Measurements from ENCODE around the gene DIRAS3.
"Not testable (repeated sequence)": the region's sequence is repeated elsewhere in the genome, so short reads cannot be mapped to it uniquely, and the experiment has no call there.

DIRAS3 gene

DNA sequence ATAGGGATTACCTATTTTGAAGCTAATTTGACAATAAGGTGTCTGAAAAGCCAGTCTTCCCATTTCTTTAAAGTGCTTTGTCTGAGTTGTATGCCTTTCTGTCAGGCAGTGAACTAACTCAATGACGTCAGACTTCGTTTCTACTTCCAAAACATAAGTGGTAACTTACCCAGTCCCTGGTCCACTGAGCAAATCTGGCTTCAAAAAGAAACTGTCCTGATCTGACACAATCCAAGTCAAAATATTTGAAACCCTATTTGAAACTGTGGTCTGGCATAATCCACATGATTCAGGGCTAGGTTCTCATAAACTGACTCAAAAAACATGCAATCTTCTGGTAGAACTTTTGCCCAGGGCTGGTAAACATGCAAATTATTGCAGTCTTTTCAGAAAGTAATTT lies 34.0 kb downstream of the DIRAS3 start:
- DNase-seq = no peak

DNA sequence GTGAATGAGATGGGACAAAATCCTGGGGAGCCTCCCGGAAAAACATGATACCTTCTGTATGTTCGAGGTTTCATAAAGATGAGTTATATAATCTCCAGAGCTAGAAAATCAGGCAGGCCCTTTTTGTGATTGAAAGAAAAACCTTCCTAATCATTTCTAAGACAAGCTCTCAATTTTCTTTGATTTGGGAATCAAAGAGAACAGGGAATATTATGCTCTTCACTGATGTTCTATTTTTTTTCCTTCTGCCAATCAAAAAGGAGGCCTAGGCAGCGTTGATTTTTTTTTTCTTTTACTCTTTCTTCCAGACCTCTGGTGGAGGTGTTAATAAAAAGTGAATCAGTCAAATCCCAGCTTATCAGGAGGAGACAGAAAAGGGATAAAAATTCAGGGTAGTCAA lies 34.5 kb downstream of the DIRAS3 start:
- no peak for DNase-seq

DNA sequence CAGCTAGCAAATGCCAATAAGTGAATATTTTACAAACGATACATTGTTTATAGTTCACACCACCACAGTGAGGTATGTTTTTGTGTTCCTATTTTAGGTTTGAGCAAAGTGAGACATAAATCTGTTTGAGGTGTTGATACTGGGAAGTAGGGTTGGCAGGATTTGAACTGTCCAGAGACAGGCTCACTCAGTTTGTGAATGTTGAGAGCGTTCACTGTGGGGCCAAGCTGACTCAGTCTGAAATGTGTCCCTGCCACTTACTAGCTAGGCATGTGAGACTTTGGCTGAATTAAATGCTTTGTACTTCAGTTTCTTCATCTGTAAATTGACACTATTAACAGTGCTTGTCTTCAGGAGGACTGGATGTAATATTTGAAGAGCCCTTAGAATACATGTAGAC lies 35.1 kb downstream of the DIRAS3 start:
- no peak for DNase-seq

GRCh38 chr1:68013351-68013750 lies 37.1 kb downstream of the DIRAS3 start:
- no peak for DNase-seq

DNA sequence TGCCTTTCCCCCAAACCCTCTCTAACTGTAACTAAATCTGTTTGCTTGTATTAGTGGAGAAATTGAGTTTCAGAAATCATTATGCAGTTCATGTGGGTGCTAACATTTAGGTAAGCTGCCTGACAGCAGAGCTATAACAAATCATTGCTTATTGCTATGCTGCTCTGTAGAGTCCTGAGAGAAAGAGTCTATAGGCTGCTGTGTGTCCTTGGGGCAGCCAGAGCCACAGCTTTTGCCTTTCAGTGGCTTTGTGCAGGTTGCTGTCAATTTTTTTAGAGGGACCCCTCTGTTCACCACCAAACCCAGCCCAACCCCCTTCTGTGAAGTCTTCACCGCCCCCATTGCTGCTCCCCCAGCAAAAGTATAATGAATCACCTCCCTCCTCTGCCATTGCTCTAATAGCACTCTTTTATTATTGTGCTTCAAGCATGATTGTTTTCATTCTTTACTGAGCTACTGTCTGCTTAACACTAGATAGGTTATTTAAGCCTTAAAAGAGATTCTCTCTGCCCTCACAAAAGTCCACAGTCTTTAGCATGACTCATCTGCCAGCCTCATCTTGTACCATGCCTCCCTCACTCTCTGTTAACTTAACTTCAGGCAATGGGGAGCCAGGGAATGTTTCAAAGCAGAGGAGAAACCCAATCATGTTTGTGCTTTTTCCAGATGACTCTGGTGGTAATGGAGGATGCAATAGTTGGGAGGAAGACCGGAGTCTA lies 38.6 kb downstream of the DIRAS3 start:
- DNase-seq = no peak

- no peak for DNase-seq
Measured at GRCh38 chr1:68010543-68010942, 39.9 kb downstream of the DIRAS3 start.

DNA sequence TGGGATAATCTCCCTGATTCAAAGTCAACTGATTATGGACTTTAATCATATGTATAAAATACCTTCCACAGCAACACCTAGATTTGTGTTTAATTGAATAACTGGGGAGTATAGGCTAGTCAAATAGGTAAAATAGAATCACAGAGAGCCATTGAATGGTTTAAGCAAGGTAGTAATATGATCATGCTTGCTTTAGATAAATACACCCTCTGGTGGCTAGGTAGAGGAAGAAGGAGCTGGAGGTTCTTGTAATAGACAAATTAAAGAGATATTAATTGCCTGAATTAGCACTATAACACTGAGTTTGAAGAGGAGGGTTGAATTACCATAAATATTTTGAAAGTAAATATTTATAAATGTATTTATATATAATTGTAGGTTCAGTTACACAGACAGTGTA lies 40.3 kb downstream of the DIRAS3 start:
- DNase-seq = no peak

DNA sequence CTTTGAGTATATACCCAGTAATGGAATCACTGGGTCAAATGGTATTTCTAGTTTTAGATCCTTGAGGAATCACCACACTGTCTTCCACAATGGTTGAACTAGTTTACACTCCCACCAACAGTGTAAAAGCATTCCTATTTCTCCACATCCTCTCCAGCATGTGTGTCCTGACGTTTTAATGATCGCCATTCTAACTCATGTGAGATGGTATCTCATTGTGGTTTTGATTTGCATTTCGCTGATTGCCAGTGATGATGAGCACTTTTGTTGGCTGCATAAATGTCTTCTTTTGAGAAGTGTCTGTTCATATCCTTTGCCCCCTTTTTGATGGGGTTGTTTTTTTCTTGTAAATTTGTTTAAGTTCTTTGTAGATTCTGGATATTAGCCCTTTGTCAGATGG lies 46.8 kb downstream of the DIRAS3 start:
- not testable (repeated sequence) for DNase-seq

GRCh38 chr1:68000191-68000590 lies 50.2 kb downstream of the DIRAS3 start:
- no peak for DNase-seq

GRCh38 chr1:67997746-67998145 lies 52.7 kb downstream of the DIRAS3 start:
- no peak for DNase-seq
